Gastroesophageal sphincter (tissue), 3 donors: ENCODE results near the gene ARPIN.

Experiments used
- EP300 ChIP-seq: sonication (generic); formaldehyde crosslinking; IDR thresholded peaks from one replicate; pipeline ENCODE4 v1.6.1; 2017; ENCODE audit warnings: antibody characterized with exemption, mild to moderate bottlenecking
- POLR2A ChIP-seq, 2 donors: fragments of 450-650 bp; IDR thresholded peaks; one replicate each; pipeline ENCODE4 v1.6.1; 2017; ENCODE audit warnings: antibody characterized with exemption in 2 of 2, mild to moderate bottlenecking in 2 of 2, moderate library complexity in 1 of 2
- TF ChIP-seq, protein P1 (sequence below), 4 experiments: fragments of 200-600 bp in 2 of 4; fragments of 450-650 bp in 2 of 4; sonication (generic) in 1 of 4; IDR thresholded peaks; one replicate each; pipeline ENCODE4 v1.5.1; 2017 to 2019; ENCODE audit warnings: antibody characterized with exemption in 4 of 4, mild to moderate bottlenecking in 2 of 4, moderate library complexity in 2 of 4

DNA sequence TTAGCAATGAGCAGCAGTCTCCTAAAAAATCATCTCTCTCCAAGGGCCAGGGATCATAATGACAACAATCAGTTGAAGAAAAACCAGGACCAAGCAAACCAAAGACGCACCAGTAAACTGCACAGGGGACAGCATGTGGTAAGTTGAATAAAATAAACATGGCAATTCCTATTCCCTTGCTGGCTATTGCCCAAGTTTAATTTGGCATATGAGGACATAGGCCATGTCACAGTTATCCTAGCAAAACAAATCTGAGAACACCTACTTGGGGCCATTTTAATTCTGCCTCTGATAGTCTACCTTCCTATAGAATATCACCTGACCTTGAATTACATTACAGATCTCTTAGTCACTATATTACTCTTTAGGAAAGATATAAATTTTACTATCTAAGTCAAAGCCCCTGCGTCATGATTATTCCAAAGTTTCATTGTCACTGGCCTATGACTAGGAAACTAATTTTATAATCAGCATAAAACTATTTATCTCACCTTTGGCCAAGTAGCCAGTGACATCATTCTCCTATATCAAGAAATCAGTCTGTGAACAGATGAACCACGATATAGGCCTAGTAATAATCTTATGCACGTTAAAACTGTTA is 42.0 kb downstream of the ARPIN start:
- TF ChIP-seq, protein P1, sequence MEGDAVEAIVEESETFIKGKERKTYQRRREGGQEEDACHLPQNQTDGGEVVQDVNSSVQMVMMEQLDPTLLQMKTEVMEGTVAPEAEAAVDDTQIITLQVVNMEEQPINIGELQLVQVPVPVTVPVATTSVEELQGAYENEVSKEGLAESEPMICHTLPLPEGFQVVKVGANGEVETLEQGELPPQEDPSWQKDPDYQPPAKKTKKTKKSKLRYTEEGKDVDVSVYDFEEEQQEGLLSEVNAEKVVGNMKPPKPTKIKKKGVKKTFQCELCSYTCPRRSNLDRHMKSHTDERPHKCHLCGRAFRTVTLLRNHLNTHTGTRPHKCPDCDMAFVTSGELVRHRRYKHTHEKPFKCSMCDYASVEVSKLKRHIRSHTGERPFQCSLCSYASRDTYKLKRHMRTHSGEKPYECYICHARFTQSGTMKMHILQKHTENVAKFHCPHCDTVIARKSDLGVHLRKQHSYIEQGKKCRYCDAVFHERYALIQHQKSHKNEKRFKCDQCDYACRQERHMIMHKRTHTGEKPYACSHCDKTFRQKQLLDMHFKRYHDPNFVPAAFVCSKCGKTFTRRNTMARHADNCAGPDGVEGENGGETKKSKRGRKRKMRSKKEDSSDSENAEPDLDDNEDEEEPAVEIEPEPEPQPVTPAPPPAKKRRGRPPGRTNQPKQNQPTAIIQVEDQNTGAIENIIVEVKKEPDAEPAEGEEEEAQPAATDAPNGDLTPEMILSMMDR (IDR thresholded peaks at IDR 0.05): no peak
- TF ChIP-seq POLR2A (IDR thresholded peaks at IDR 0.05): no peak
- TF ChIP-seq EP300: no peak
